ENCODE data around the gene B3GALNT2.

DNA sequence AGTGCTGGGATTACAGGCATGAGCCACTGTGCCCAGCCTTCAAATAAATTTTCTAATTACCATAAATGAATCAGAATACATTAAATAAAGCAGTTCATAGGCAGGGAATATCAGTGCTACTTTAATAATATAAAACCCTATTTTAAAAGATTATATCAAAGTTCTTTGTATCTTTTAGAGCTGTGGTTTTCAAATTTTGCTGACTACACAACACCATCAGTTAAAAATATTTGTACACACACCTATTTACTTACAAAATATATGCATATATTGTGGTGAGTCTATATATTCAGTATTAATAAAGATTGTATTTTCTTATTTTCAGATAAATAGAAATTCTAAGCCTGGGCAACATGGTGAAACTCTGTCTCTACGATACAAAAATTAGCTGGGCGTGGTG lies 18.7 kb downstream of the B3GALNT2 start:
- TF ChIP-seq, protein P1, sequence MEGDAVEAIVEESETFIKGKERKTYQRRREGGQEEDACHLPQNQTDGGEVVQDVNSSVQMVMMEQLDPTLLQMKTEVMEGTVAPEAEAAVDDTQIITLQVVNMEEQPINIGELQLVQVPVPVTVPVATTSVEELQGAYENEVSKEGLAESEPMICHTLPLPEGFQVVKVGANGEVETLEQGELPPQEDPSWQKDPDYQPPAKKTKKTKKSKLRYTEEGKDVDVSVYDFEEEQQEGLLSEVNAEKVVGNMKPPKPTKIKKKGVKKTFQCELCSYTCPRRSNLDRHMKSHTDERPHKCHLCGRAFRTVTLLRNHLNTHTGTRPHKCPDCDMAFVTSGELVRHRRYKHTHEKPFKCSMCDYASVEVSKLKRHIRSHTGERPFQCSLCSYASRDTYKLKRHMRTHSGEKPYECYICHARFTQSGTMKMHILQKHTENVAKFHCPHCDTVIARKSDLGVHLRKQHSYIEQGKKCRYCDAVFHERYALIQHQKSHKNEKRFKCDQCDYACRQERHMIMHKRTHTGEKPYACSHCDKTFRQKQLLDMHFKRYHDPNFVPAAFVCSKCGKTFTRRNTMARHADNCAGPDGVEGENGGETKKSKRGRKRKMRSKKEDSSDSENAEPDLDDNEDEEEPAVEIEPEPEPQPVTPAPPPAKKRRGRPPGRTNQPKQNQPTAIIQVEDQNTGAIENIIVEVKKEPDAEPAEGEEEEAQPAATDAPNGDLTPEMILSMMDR (IDR thresholded peaks at IDR 0.05 in 4 of 5, conservative IDR thresholded peaks at IDR 0.05 in 1 of 5) = no peak
- no peak for TF ChIP-seq POLR2A (IDR thresholded peaks at IDR 0.05)
